Measurements from ENCODE around the gene NAPSA. TPM values are rescaled to one million over a fixed set of nuclear protein-coding genes. Genes with fewer than 3 reads are reported as not detected.
"Not testable (repeated sequence)": the region's sequence is repeated elsewhere in the genome, so short reads cannot be mapped to it uniquely, and the experiment has no call there.

NAPSA gene
- total and polyA plus RNA-seq, 2 donors (not counting 1 experiment from before 2014, with no cell fraction given) = 0.03 to 0.17 TPM

- no peak for TF ChIP-seq EZH2 (IDR thresholded peaks at IDR 0.05; ENCODE audit: low read length, missing control alignments)
- no peak for TF ChIP-seq CTCF (conservative IDR thresholded peaks at IDR 0.05 in 1 of 2, IDR thresholded peaks at IDR 0.05 in 1 of 2; ENCODE audit: low read depth in 1 of 2, low read length in 2 of 2)
- no peak overlapping the region for H3K27ac ChIP-seq (ENCODE audit: insufficient read depth, low read length)
- no peak overlapping the region for H3K9ac ChIP-seq (ENCODE audit: insufficient read depth, low read length)
- no peaks in the 10 kb centered on the region for H3K4me1 ChIP-seq (ENCODE audit: control insufficient read depth, extremely low read depth, insufficient read depth, low read length)
- no peaks in the 10 kb centered on the region for H3K27me3 ChIP-seq (ENCODE audit: control insufficient read depth, insufficient read depth, low read length)
- no peaks in the 10 kb centered on the region for H3K9me3 ChIP-seq (ENCODE audit: control insufficient read depth, insufficient read depth, low read depth, low read length)
- no peaks in the 10 kb centered on the region for H3K36me3 ChIP-seq (ENCODE audit: control insufficient read depth, insufficient read depth, low read length)
- H2AFZ ChIP-seq (ENCODE audit: low read length) = no peak overlapping the region
- no peak overlapping the region for H3K4me3 ChIP-seq (replicated peaks in 1 of 4; ENCODE audit: control extremely low read depth in 1 of 4, insufficient read depth in 1 of 4, low read depth in 3 of 4, low read length in 4 of 4)
- H3K79me2 ChIP-seq (ENCODE audit: control insufficient read depth, insufficient read depth, low read length) = peaks cover 3% of the 10 kb centered on the region
- H3K4me2 ChIP-seq (ENCODE audit: extremely low read depth, insufficient read depth, low read length) = no peak overlapping the region
- DNase-seq (ENCODE audit: low read depth in 2 of 2) = no peak
- H4K20me1 ChIP-seq (ENCODE audit: control insufficient read depth, extremely low read depth, insufficient read depth, low read length) = no peaks in the 10 kb centered on the region
Measured at GRCh38 chr19:50394017-50394416, 28.6 kb upstream of the NAPSA start.

DNA sequence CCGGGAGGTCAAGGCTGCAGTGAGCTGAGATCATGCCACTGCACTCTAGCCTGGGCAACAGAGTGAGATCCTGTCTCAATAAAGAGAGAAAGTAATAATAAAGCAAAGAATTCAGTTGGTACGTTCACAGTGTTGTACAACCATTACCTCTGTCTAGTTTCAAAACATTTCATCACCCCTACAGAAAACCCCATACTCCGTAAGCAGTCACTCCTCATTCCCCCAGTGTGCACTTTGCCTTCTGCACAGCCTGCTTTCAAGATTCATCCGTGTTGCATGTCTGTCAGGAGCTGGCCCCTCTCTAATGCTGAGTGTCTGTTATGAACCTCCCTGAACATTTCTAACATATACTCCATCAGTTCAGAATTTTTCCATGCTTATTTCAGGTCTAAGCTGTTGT is 28.1 kb upstream of the NAPSA start:
- Histone ChIP-seq H3K36me3 (ENCODE audit: control insufficient read depth, insufficient read depth, low read length) (no peaks in the 10 kb centered on the region), H2AFZ (ENCODE audit: low read length) (no peak overlapping the region), H3K9ac (ENCODE audit: insufficient read depth, low read length) (no peak overlapping the region), H4K20me1 (ENCODE audit: control insufficient read depth, extremely low read depth, insufficient read depth, low read length) (no peaks in the 10 kb centered on the region), H3K9me3 (ENCODE audit: control insufficient read depth, insufficient read depth, low read depth, low read length) (no peaks in the 10 kb centered on the region), H3K79me2 (ENCODE audit: control insufficient read depth, insufficient read depth, low read length) (peaks cover 4% of the 10 kb centered on the region), H3K4me1 (ENCODE audit: control insufficient read depth, extremely low read depth, insufficient read depth, low read length) (no peaks in the 10 kb centered on the region), H3K27ac (ENCODE audit: insufficient read depth, low read length) (no peak overlapping the region), H3K4me2 (ENCODE audit: extremely low read depth, insufficient read depth, low read length) (no peak overlapping the region), H3K27me3 (ENCODE audit: control insufficient read depth, insufficient read depth, low read length) (no peaks in the 10 kb centered on the region), H3K4me3 (replicated peaks in 1 of 4; ENCODE audit: control extremely low read depth in 1 of 4, insufficient read depth in 1 of 4, low read depth in 3 of 4, low read length in 4 of 4) (no peak overlapping the region)
- DNase-seq (ENCODE audit: low read depth in 2 of 2) = no peak
- TF ChIP-seq EZH2 (IDR thresholded peaks at IDR 0.05; ENCODE audit: low read length, missing control alignments) (no peak), CTCF (conservative IDR thresholded peaks at IDR 0.05 in 1 of 2, IDR thresholded peaks at IDR 0.05 in 1 of 2; ENCODE audit: low read depth in 1 of 2, low read length in 2 of 2) (no peak)

GRCh38 chr19:50392759-50393158 is 27.3 kb upstream of the NAPSA start:
- no peak overlapping the region for H3K27ac ChIP-seq (ENCODE audit: insufficient read depth, low read length)
- TF ChIP-seq CTCF (conservative IDR thresholded peaks at IDR 0.05 in 1 of 2, IDR thresholded peaks at IDR 0.05 in 1 of 2; ENCODE audit: low read depth in 1 of 2, low read length in 2 of 2) (no peak), EZH2 (IDR thresholded peaks at IDR 0.05; ENCODE audit: low read length, missing control alignments) (no peak)
- H3K36me3 ChIP-seq (ENCODE audit: control insufficient read depth, insufficient read depth, low read length) = no peaks in the 10 kb centered on the region
- no peak overlapping the region for H2AFZ ChIP-seq (ENCODE audit: low read length)
- no peaks in the 10 kb centered on the region for H3K4me1 ChIP-seq (ENCODE audit: control insufficient read depth, extremely low read depth, insufficient read depth, low read length)
- H3K4me3 ChIP-seq (replicated peaks in 1 of 4; ENCODE audit: control extremely low read depth in 1 of 4, insufficient read depth in 1 of 4, low read depth in 3 of 4, low read length in 4 of 4) = no peak overlapping the region
- H3K9me3 ChIP-seq (ENCODE audit: control insufficient read depth, insufficient read depth, low read depth, low read length) = no peaks in the 10 kb centered on the region
- no peaks in the 10 kb centered on the region for H4K20me1 ChIP-seq (ENCODE audit: control insufficient read depth, extremely low read depth, insufficient read depth, low read length)
- H3K27me3 ChIP-seq (ENCODE audit: control insufficient read depth, insufficient read depth, low read length) = no peaks in the 10 kb centered on the region
- peaks cover 6% of the 10 kb centered on the region for H3K79me2 ChIP-seq (ENCODE audit: control insufficient read depth, insufficient read depth, low read length)
- no peak for DNase-seq (ENCODE audit: low read depth in 2 of 2)
- H3K4me2 ChIP-seq (ENCODE audit: extremely low read depth, insufficient read depth, low read length) = no peak overlapping the region
- no peak overlapping the region for H3K9ac ChIP-seq (ENCODE audit: insufficient read depth, low read length)

DNA sequence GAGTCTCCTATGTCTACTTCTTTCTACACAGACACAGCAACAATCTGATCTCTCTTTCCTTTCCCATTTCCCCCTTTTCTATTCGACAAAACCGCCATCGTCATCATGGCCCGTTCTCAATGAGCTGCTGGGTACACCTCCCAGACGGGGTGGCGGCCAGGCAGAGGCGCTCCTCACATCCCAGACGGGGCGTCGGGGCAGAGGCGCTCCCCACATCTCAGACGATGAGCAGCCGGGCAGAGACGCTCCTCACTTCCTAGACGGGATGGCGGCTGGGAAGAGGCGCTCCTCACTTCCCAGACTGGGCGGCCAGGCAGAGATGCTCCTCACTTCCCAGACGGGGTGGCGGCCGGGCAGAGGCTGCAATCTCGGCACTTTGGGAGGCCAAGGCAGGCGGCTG is 25.5 kb upstream of the NAPSA start:
- not testable (repeated sequence) for H2AFZ ChIP-seq (ENCODE audit: low read length); H3K9ac ChIP-seq (ENCODE audit: insufficient read depth, low read length); DNase-seq (ENCODE audit: low read depth in 2 of 2); H4K20me1 ChIP-seq (ENCODE audit: control insufficient read depth, extremely low read depth, insufficient read depth, low read length); H3K4me2 ChIP-seq (ENCODE audit: extremely low read depth, insufficient read depth, low read length); H3K36me3 ChIP-seq (ENCODE audit: control insufficient read depth, insufficient read depth, low read length); H3K27me3 ChIP-seq (ENCODE audit: control insufficient read depth, insufficient read depth, low read length); H3K27ac ChIP-seq (ENCODE audit: insufficient read depth, low read length); H3K4me1 ChIP-seq (ENCODE audit: control insufficient read depth, extremely low read depth, insufficient read depth, low read length); H3K9me3 ChIP-seq (ENCODE audit: control insufficient read depth, insufficient read depth, low read depth, low read length); H3K4me3 ChIP-seq (replicated peaks in 1 of 4; ENCODE audit: control extremely low read depth in 1 of 4, insufficient read depth in 1 of 4, low read depth in 3 of 4, low read length in 4 of 4)
- H3K79me2 ChIP-seq (ENCODE audit: control insufficient read depth, insufficient read depth, low read length) = peaks cover 18% of the 10 kb centered on the region

- not testable (repeated sequence) for H3K27ac ChIP-seq (ENCODE audit: insufficient read depth, low read length); H3K9me3 ChIP-seq (ENCODE audit: control insufficient read depth, insufficient read depth, low read depth, low read length); H3K4me1 ChIP-seq (ENCODE audit: control insufficient read depth, extremely low read depth, insufficient read depth, low read length); H3K27me3 ChIP-seq (ENCODE audit: control insufficient read depth, insufficient read depth, low read length); H3K36me3 ChIP-seq (ENCODE audit: control insufficient read depth, insufficient read depth, low read length); DNase-seq (ENCODE audit: low read depth in 2 of 2); H2AFZ ChIP-seq (ENCODE audit: low read length); H3K4me2 ChIP-seq (ENCODE audit: extremely low read depth, insufficient read depth, low read length); H3K4me3 ChIP-seq (replicated peaks in 1 of 4; ENCODE audit: control extremely low read depth in 1 of 4, insufficient read depth in 1 of 4, low read depth in 3 of 4, low read length in 4 of 4); H3K9ac ChIP-seq (ENCODE audit: insufficient read depth, low read length); H4K20me1 ChIP-seq (ENCODE audit: control insufficient read depth, extremely low read depth, insufficient read depth, low read length)
- peaks cover 21% of the 10 kb centered on the region for H3K79me2 ChIP-seq (ENCODE audit: control insufficient read depth, insufficient read depth, low read length)
Measured at GRCh38 chr19:50390295-50390694, 24.9 kb upstream of the NAPSA start.

Data from fibroblast of lung (primary cell).